Mesenchymal stem cell (in vitro differentiated cells and primary cell): ENCODE data around the gene TRAF3.

Experiments
- DNase-seq: peaks from one replicate; pipeline ENCODE4 v3.0.0-alpha.2; 2013
- H2AFZ ChIP-seq: one replicate; pipeline ENCODE4 v1.6.1; 2013; ENCODE audit warnings: low read depth, mild to moderate bottlenecking, control low read depth, inconsistent platforms, low read length, moderate library complexity
- H2AK5ac ChIP-seq: 2 replicates; pipeline ENCODE4 v1.6.1; 2013; ENCODE audit warnings: low read length, moderate library complexity, mild to moderate bottlenecking, inconsistent platforms; ENCODE audit not compliant: severe bottlenecking
- H2BK120ac ChIP-seq: one replicate; pipeline ENCODE4 v1.6.1; 2013; ENCODE audit warnings: low read depth, mild to moderate bottlenecking, inconsistent platforms, low read length, moderate library complexity
- H2BK12ac ChIP-seq, 2 experiments: one replicate each; pipeline ENCODE4 v1.6.1; 2013; ENCODE audit warnings: inconsistent platforms in 2 of 2, low read length in 2 of 2, mild to moderate bottlenecking in 2 of 2, moderate library complexity in 2 of 2, control low read depth in 1 of 2
- H2BK15ac ChIP-seq: one replicate; pipeline ENCODE4 v1.6.1; 2013; ENCODE audit warnings: mild to moderate bottlenecking, low read depth, inconsistent platforms; ENCODE audit not compliant: poor library complexity, severe bottlenecking
- H2BK5ac ChIP-seq: 2 replicates; pipeline ENCODE4 v1.6.1; 2013; ENCODE audit warnings: low read depth, mild to moderate bottlenecking, low read length, control low read depth, inconsistent platforms; ENCODE audit not compliant: poor library complexity, severe bottlenecking
- H3K14ac ChIP-seq, 2 experiments: one replicate each; pipeline ENCODE4 v1.6.1; 2013; ENCODE audit warnings: inconsistent platforms in 2 of 2, low read length in 2 of 2, control low read depth in 1 of 2, mild to moderate bottlenecking in 1 of 2, moderate library complexity in 1 of 2
- H3K18ac ChIP-seq, 2 experiments: one replicate each; pipeline ENCODE4 v1.6.1; 2013; ENCODE audit warnings: inconsistent platforms in 2 of 2, low read length in 2 of 2, control low read depth in 1 of 2, low read depth in 1 of 2, mild to moderate bottlenecking in 1 of 2
- H3K23ac ChIP-seq, 2 experiments: one replicate each; pipeline ENCODE4 v1.6.1; 2013; ENCODE audit warnings: inconsistent platforms in 2 of 2, low read length in 2 of 2, mild to moderate bottlenecking in 2 of 2, moderate library complexity in 2 of 2, control low read depth in 1 of 2
- H3K27ac ChIP-seq: 2 replicates; pipeline ENCODE4 v1.5.1; 2013; ENCODE audit warnings: mild to moderate bottlenecking, moderate library complexity, low read length, control low read depth, inconsistent platforms; ENCODE audit not compliant: poor library complexity, severe bottlenecking
- H3K27me3 ChIP-seq, 2 experiments: 2 replicates each; pipeline versions ENCODE4 v1.6.1 to v1.7.0; 2013; ENCODE audit warnings: low read length in 2 of 2, mild to moderate bottlenecking in 2 of 2, moderate library complexity in 2 of 2, control low read depth in 1 of 2, inconsistent platforms in 1 of 2; ENCODE audit not compliant: control insufficient read depth in 1 of 2, insufficient read depth in 1 of 2
- H3K36me3 ChIP-seq, 2 experiments: 2 replicates each; pipeline versions ENCODE4 v1.6.1 to v1.7.0; 2013; ENCODE audit warnings: low read length in 2 of 2, control low read depth in 1 of 2, inconsistent platforms in 1 of 2, low read depth in 1 of 2, mild to moderate bottlenecking in 1 of 2; ENCODE audit not compliant: insufficient read depth in 2 of 2, control insufficient read depth in 1 of 2
- H3K4ac ChIP-seq, 2 experiments: one replicate each; pipeline ENCODE4 v1.6.1; 2013; ENCODE audit warnings: inconsistent platforms in 2 of 2, low read length in 2 of 2, mild to moderate bottlenecking in 2 of 2, moderate library complexity in 2 of 2, control low read depth in 1 of 2, low read depth in 1 of 2
- H3K4me1 ChIP-seq: 2 replicates; pipeline ENCODE4 v1.6.1; 2013; ENCODE audit warnings: low read depth, low read length, control low read depth; ENCODE audit not compliant: control insufficient read depth, insufficient read depth
- H3K4me2 ChIP-seq: 2 replicates; pipeline ENCODE4 v1.6.1; 2013; ENCODE audit warnings: low read length, mild to moderate bottlenecking, inconsistent platforms; ENCODE audit not compliant: poor library complexity, severe bottlenecking
- H3K4me3 ChIP-seq, 2 experiments: 2 replicates each; pipeline versions ENCODE4 v1.5.1 to v1.7.0; 2013; ENCODE audit warnings: low read length in 2 of 2, mild to moderate bottlenecking in 2 of 2, control low read depth in 1 of 2, low read depth in 1 of 2; ENCODE audit not compliant: insufficient read depth in 1 of 2
- H3K79me1 ChIP-seq: replicated peaks from 2 replicates; pipeline ENCODE4 v1.6.1; 2013; ENCODE audit warnings: mild to moderate bottlenecking, control low read depth, low read length, inconsistent platforms; ENCODE audit not compliant: poor library complexity, severe bottlenecking
- H3K9ac ChIP-seq: 2 replicates; pipeline ENCODE4 v1.7.0; 2013; ENCODE audit warnings: mild to moderate bottlenecking, low read length, moderate library complexity
- H3K9me3 ChIP-seq: 2 replicates; pipeline ENCODE4 v1.7.0; 2013; ENCODE audit warnings: mild to moderate bottlenecking, low read length; ENCODE audit not compliant: control insufficient read depth
- H4K8ac ChIP-seq: one replicate; pipeline ENCODE4 v1.6.1; 2013; ENCODE audit warnings: inconsistent platforms, mild to moderate bottlenecking, low read length, moderate library complexity
- H4K91ac ChIP-seq: one replicate; pipeline ENCODE4 v1.6.1; 2013; ENCODE audit warnings: mild to moderate bottlenecking, low read length, inconsistent platforms
- WGBS: methylation state at CpG from one replicate; pipeline ENCODE4 v1.1.7; 2013; ENCODE audit warnings: mixed read lengths; 5-methylcytosine and 5-hydroxymethylcytosine counted together

The TRAF3 gene

GRCh38 chr14:102819176-102819628 is 42.0 kb downstream of the TRAF3 start:
- H3K14ac ChIP-seq = no peak overlapping the region
- H3K27me3 ChIP-seq = no peaks in the 10 kb centered on the region
- WGBS = 76% methylated on average over 9 of the region's 9 CpGs
- no peak overlapping the region for H2AK5ac ChIP-seq
- H3K27ac ChIP-seq = no peak overlapping the region
- peak overlapping the region; percentile 3 for H4K8ac ChIP-seq
- H3K9me3 ChIP-seq = no peaks in the 10 kb centered on the region
- H3K4ac ChIP-seq = no peak overlapping the region
- H3K18ac ChIP-seq = no peak overlapping the region
- no peak overlapping the region for H2BK12ac ChIP-seq
- no peak overlapping the region for H2BK120ac ChIP-seq
- no peak overlapping the region for H3K4me2 ChIP-seq
- DNase-seq = no peak
- no peak overlapping the region for H3K4me3 ChIP-seq
- no peak overlapping the region for H4K91ac ChIP-seq
- no peak overlapping the region for H3K9ac ChIP-seq
- H2AFZ ChIP-seq = no peak overlapping the region
- peaks cover 0 to 6% of the 10 kb centered on the region in 2 experiments for H3K36me3 ChIP-seq
- H2BK5ac ChIP-seq = no peak overlapping the region
- H2BK15ac ChIP-seq = no peak overlapping the region
- H3K4me1 ChIP-seq = peaks cover 9% of the 10 kb centered on the region
- peaks cover 24% of the 10 kb centered on the region for H3K79me1 ChIP-seq
- H3K23ac ChIP-seq = no peak overlapping the region

- H3K4me3 ChIP-seq = no peak overlapping the region
- no peak overlapping the region for H2BK15ac ChIP-seq
- no peak overlapping the region for H3K27ac ChIP-seq
- H2BK12ac ChIP-seq = peak overlapping the region in 1 of 2 experiments; percentile 10
- peaks cover 24% of the 10 kb centered on the region for H3K79me1 ChIP-seq
- no peak overlapping the region for H2AK5ac ChIP-seq
- H3K4me2 ChIP-seq = no peak overlapping the region
- H3K4me1 ChIP-seq = peaks cover 9% of the 10 kb centered on the region
- no peak overlapping the region for H2BK120ac ChIP-seq
- H4K91ac ChIP-seq = peak overlapping the region; percentile 19
- no peak overlapping the region for H2AFZ ChIP-seq
- H2BK5ac ChIP-seq = no peak overlapping the region
- H3K27me3 ChIP-seq = no peaks in the 10 kb centered on the region
- H3K9me3 ChIP-seq = no peaks in the 10 kb centered on the region
- H3K36me3 ChIP-seq = peaks cover 0 to 6% of the 10 kb centered on the region in 2 experiments
- WGBS = 90% methylated on average over 15 of the region's 15 CpGs
- H3K14ac ChIP-seq = no peak overlapping the region
- no peak overlapping the region for H3K9ac ChIP-seq
- no peak overlapping the region for H3K18ac ChIP-seq
- no peak for DNase-seq
- no peak overlapping the region for H3K23ac ChIP-seq
- no peak overlapping the region for H4K8ac ChIP-seq
- H3K4ac ChIP-seq = no peak overlapping the region
These were observed 42.6 kb downstream of the TRAF3 start for GRCh38 chr14:102819747-102820330.

GRCh38 chr14:102821252-102821651 is 44.0 kb downstream of the TRAF3 start:
- no peak for DNase-seq
- WGBS = 81% methylated on average over 3 of the region's 5 CpGs
- H3K9me3 ChIP-seq = no peaks in the 10 kb centered on the region

GRCh38 chr14:102822311-102822863 is 45.1 kb downstream of the TRAF3 start:
- H4K8ac ChIP-seq = no peak overlapping the region
- 89% methylated on average over 8 of the region's 10 CpGs for WGBS
- peaks cover 31% of the 10 kb centered on the region for H3K79me1 ChIP-seq
- no peaks in the 10 kb centered on the region for H3K9me3 ChIP-seq
- no peak overlapping the region for H2AK5ac ChIP-seq
- H3K4me3 ChIP-seq = no peak overlapping the region
- H2BK120ac ChIP-seq = no peak overlapping the region
- no peak overlapping the region for H3K9ac ChIP-seq
- H3K14ac ChIP-seq = no peak overlapping the region
- H2BK15ac ChIP-seq = no peak overlapping the region
- no peak overlapping the region for H3K4ac ChIP-seq
- no peak for DNase-seq
- no peak overlapping the region for H3K23ac ChIP-seq
- no peak overlapping the region for H3K27ac ChIP-seq
- no peak overlapping the region for H3K18ac ChIP-seq
- no peaks in the 10 kb centered on the region for H3K27me3 ChIP-seq
- H3K4me2 ChIP-seq = no peak overlapping the region
- peaks cover 16% of the 10 kb centered on the region for H3K4me1 ChIP-seq
- no peak overlapping the region for H4K91ac ChIP-seq
- no peak overlapping the region for H2AFZ ChIP-seq
- no peak overlapping the region for H2BK5ac ChIP-seq
- H2BK12ac ChIP-seq = no peak overlapping the region
- H3K36me3 ChIP-seq = peaks cover 0 to 14% of the 10 kb centered on the region in 2 experiments

More at GRCh38 chr14:102821252-102821651, 44.0 kb downstream of the TRAF3 start:
- Histone ChIP-seq H2BK5ac (no peak overlapping the region), H3K4me2 (no peak overlapping the region), H4K8ac (no peak overlapping the region), H3K27me3 (no peaks in the 10 kb centered on the region), H2BK120ac (no peak overlapping the region), H3K4ac (no peak overlapping the region), H3K4me3 (no peak overlapping the region), H3K14ac (no peak overlapping the region), H3K4me1 (peaks cover 16% of the 10 kb centered on the region), H3K9ac (no peak overlapping the region), H3K27ac (no peak overlapping the region), H3K36me3 (peaks cover 0 to 15% of the 10 kb centered on the region in 2 experiments), H2AK5ac (no peak overlapping the region), H3K23ac (no peak overlapping the region), H3K18ac (no peak overlapping the region), H4K91ac (no peak overlapping the region), H2BK15ac (no peak overlapping the region), H2AFZ (no peak overlapping the region), H2BK12ac (no peak overlapping the region), H3K79me1 (peaks cover 30% of the 10 kb centered on the region)
